Epithelial cell of esophagus (primary cell): ENCODE measurements around the gene GRK5.
"Not testable (repeated sequence)": the region's sequence is repeated elsewhere in the genome, so short reads cannot be mapped to it uniquely, and the experiment has no call there.

Source experiments
- DNase-seq: peaks from one replicate; pipeline ENCODE4 v3.0.0; 2010; ENCODE audit warnings: low read depth
- H3K4me3 ChIP-seq: 2 replicates; pipeline ENCODE4 v1.5.1; 2011; ENCODE audit warnings: mild to moderate bottlenecking, low read length, control low read depth
- CTCF ChIP-seq: IDR thresholded peaks from 2 replicates; pipeline ENCODE4 v1.5.1; 2011; ENCODE audit warnings: low read depth, mild to moderate bottlenecking, low read length, control low read depth, inconsistent platforms; ENCODE audit not compliant: insufficient read depth; ENCODE audit errors: missing control alignments

GRK5 gene

DNA sequence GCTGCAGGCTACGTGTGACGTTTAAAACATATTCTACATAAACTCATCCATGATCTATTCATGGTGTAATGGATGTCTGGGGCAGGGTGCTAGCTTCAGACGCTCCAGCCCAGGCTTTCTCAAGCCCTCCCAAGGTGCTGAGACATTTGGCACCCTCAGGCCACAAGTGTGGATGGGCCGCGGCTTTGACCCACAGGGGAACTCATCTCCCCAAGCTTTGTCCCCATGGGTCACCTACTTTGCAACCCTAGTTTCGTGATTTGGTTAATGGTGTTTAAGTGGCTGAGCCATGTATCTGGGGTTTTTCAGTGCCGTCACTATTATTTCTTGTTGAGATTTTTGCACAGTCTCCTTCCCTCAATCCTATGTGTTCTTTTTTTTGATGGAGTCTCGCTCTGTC lies 66.0 kb downstream of the GRK5 start:
- no peak overlapping the region for H3K4me3 ChIP-seq
- DNase-seq = no peak
- TF ChIP-seq CTCF = no peak

DNA sequence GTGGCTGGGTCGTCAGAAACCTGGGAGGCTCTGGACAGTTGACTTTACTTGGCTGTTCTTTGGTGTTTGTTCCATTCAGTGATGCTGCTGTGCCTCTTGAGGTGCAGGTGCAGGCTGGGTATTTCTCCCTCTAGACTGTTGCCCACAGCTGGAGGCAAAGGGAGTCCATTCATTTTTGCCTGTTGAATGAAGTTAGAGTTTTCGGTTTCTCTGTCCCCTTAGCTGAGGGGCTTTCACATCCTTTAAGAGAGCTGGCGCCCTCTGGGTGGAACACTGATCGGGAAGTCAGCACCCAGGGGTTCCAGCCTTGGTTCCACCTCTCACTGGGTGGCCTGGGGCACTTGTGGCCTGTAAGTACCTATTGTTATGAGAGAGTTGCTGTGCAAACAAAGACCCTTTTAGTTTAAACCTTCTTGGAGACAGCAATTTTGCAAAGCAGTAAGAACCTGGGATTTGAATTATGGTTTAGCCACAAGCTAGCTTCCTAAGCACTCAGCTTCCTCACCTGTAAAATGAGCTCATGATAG lies 67.2 kb downstream of the GRK5 start:
- DNase-seq = no peak
- H3K4me3 ChIP-seq = no peak overlapping the region
- no peak for TF ChIP-seq CTCF

DNA sequence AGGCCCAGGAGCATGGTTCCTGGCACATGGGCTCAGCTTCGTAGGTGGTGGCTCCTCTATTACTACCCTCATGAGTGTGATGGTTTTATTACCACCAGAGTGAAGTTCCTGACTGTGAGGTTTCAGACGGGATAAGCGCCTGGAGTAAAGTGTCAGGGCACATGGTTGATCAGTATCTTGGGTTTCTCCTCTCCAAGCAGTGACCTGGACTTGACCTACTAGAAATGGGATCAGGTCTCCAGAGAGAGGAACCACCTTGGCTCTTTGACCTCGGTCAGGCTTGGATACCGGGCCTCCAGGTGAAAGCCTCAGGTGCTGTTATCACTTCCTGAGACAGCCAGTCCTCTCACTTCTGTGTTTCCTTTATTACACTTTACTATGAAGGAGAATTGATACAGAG lies 67.7 kb downstream of the GRK5 start:
- DNase-seq = no peak
- TF ChIP-seq CTCF = no peak
- no peak overlapping the region for H3K4me3 ChIP-seq

- DNase-seq, H3K4me3 ChIP-seq: not testable (repeated sequence)
Observed at GRCh38 chr10:119276194-119276593, 68.8 kb downstream of the GRK5 start.

GRCh38 chr10:119278126-119278709 lies 70.8 kb downstream of the GRK5 start:
- H3K4me3 ChIP-seq = no peak overlapping the region
- DNase-seq = no peak
- TF ChIP-seq CTCF = no peak

DNA sequence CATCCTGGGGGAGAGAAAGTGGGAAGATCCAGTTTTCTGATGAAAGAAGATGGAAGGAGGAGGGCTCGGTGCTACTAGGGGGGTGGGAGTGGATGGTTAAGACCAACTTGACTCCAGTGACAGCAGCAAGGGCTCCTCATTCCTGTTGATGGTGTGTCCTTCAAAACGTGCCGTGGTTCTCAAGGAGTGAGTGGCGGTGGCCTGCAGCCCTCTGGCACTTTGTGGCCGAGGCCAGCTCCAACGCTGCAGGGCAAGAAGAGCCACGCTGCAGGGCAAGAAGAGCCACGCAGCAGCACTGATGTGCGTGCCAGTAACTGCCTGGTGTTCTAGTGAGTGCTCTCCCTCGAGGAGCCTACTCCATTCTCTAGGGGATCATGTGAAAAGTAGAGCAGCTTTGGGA lies 72.1 kb downstream of the GRK5 start:
- H3K4me3 ChIP-seq = no peak overlapping the region
- no peak for DNase-seq
- TF ChIP-seq CTCF = no peak

GRCh38 chr10:119281581-119282071 lies 74.3 kb downstream of the GRK5 start:
- no peak for DNase-seq
- TF ChIP-seq CTCF = no peak
- no peak overlapping the region for H3K4me3 ChIP-seq
